BJ (cell line): ENCODE data around the gene PREP. TPM values are rescaled to one million over a fixed set of nuclear protein-coding genes. Genes with fewer than 3 reads are reported as not detected.
A peak's percentile ranks its signal among the peaks of the same experiment; 100 is the strongest.

Experiments
- CTCF ChIA-PET: fragments of 350-600 bp; formaldehyde crosslinking; extraction: SDS; loops from one replicate; lab custom pipeline; 2021; ENCODE audit warnings: antibody characterized with exemption, inconsistent platforms; lab: Yijun Ruan, JAX
- POLR2A ChIA-PET: fragments of 300-600 bp; sonication (Branson Sonifier 250); formaldehyde crosslinking; extraction: SDS; loops from one replicate; lab custom pipeline; 2021; ENCODE audit warnings: antibody characterized with exemption; lab: Charles Lee
- DNase-seq: peaks from one replicate; pipeline ENCODE4 v3.0.0-alpha.2; 2011; ENCODE audit warnings: low read depth
- H3K27me3 ChIP-seq: 2 replicates; pipeline ENCODE4 v1.6.0; 2011; ENCODE audit warnings: low read length; ENCODE audit not compliant: control insufficient read depth, insufficient read depth
- H3K36me3 ChIP-seq: 2 replicates; pipeline ENCODE4 v1.5.1; 2011; ENCODE audit warnings: low read length; ENCODE audit not compliant: control insufficient read depth, insufficient read depth
- H3K4me3 ChIP-seq: 2 replicates; pipeline ENCODE4 v1.5.1; 2011; ENCODE audit warnings: low read depth, mild to moderate bottlenecking, control low read depth, low read length
- polyA plus RNA-seq: library from polyadenylated mRNA; depleted of rRNA; stranded (reverse); fragments of >200 nt; gene quantifications from 2 replicates; pipeline ENCODE4 v1.2.3, GENCODE V29; 2011
- TF ChIP-seq, protein P1 (sequence below): IDR thresholded peaks from 2 replicates; pipeline ENCODE4 v1.5.1; 2011; ENCODE audit warnings: low read depth, mild to moderate bottlenecking, control low read depth, inconsistent platforms, low read length, moderate library complexity; ENCODE audit not compliant: insufficient read depth

Gene PREP
- polyA plus RNA-seq, 1 experiment, result 10.8 TPM

DNA sequence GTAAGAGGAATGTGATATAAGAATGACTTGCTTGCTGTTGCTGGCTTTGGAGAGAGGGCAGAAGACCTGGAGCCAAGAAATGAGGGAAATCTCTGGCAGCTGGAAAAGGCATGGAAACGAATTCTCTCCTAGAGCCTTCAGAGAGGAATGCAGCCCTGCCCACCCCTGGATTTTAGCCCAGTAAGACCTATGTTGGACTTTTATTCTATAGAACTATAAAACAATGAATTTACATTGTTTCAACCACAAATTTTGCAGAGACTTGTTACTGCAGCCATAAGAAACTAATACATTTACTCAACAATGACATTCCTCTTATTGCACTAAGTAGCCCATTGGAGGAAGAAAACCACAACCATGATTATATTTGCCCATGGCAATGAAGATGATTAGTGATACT lies 39.5 kb upstream of the PREP start:
- ChIA-PET POLR2A (no interaction called here), CTCF (interaction anchor here (0.5 kb wide), 1 partner anchor 45 kb away, joined by 3 read pairs; no protein-coding TSS in a partner anchor)
- TF ChIP-seq, protein P1, sequence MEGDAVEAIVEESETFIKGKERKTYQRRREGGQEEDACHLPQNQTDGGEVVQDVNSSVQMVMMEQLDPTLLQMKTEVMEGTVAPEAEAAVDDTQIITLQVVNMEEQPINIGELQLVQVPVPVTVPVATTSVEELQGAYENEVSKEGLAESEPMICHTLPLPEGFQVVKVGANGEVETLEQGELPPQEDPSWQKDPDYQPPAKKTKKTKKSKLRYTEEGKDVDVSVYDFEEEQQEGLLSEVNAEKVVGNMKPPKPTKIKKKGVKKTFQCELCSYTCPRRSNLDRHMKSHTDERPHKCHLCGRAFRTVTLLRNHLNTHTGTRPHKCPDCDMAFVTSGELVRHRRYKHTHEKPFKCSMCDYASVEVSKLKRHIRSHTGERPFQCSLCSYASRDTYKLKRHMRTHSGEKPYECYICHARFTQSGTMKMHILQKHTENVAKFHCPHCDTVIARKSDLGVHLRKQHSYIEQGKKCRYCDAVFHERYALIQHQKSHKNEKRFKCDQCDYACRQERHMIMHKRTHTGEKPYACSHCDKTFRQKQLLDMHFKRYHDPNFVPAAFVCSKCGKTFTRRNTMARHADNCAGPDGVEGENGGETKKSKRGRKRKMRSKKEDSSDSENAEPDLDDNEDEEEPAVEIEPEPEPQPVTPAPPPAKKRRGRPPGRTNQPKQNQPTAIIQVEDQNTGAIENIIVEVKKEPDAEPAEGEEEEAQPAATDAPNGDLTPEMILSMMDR, result no peak
- Histone ChIP-seq H3K27me3 (no peaks in the 10 kb centered on the region), H3K36me3 (no peaks in the 10 kb centered on the region), H3K4me3 (no peak overlapping the region)
- no peak for DNase-seq

DNA sequence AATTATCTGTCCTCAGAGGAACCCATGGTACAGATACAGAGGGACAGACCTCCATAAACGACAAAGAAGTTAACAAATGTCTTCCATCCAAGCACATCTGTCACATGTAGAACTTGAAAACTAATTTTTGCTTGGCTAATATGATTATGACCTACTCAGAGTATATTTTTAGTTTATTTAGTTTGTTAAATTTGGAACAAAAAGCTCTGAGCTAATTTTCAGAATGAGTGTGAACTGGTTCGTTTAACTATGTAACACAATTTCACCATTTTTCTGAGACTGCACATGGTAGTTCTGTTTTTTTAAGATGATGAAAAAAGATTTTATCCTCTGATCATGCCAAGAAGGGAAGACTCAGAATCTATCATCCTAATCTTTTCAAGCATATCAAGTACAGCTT lies 34.4 kb upstream of the PREP start:
- TF ChIP-seq, protein P1, result no peak
- POLR2A ChIA-PET, result no interaction called here
- Histone ChIP-seq H3K36me3 (no peaks in the 10 kb centered on the region), H3K4me3 (no peak overlapping the region), H3K27me3 (no peaks in the 10 kb centered on the region)
- no peak for DNase-seq
- CTCF ChIA-PET, result interaction anchor here (0.6 kb wide), 1 partner anchor 892 kb away, joined by 3 read pairs; no protein-coding TSS in a partner anchor

DNA sequence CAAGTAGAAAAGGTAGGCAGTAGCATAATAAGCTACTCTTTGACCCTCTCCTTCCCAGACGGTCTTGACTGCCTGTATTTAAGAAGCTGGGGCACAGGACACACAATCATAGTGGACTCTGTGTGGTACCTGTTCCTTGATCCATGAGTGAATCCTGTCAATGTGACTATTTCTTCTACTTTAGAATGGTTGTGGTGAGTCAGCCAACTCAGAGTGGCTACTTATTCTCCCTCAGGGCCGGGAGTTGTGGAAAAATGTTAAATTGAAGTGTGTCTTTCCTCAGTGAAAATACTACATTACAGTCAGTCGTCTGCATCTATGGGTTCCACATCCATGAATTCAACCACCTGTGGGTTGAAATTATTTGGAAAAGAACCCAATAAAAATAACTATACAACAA lies 30.8 kb upstream of the PREP start:
- TF ChIP-seq, protein P1, result no peak
- Histone ChIP-seq H3K4me3 (no peak overlapping the region), H3K27me3 (no peaks in the 10 kb centered on the region), H3K36me3 (no peaks in the 10 kb centered on the region)
- DNase-seq, result no peak
- ChIA-PET CTCF (interaction anchor here (1.0 kb wide), 1 partner anchor 789 kb away, joined by 4 read pairs; no protein-coding TSS in a partner anchor), POLR2A (no interaction called here)

DNA sequence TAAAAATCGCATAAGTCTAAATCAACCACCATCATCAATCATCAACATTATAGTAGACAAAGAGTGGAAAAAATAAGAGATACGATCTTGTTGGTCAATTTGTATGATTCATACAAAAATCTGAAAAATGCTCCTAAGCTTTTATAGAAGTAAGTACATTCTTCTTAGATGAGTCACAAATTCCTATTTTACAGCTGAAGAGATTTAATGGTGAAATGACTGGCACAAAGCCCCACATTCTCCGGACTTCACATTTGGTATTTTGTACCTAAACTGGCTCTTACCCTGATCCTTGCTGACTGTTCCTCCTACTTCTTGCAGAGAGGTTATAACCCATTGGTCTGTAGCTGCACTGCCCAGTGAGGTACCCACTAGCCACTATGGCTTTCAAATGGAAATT lies 29.9 kb upstream of the PREP start:
- ChIA-PET CTCF (interaction anchor here (0.6 to 2.9 kb wide), 9 partner anchors 12 to 795 kb away, joined by 3 to 8 read pairs (median 4); partner anchors contain the start of genes PRDM1 and PREP), POLR2A (no interaction called here)
- peak; percentile 76 for DNase-seq
- no peaks in the 10 kb centered on the region for H3K27me3 ChIP-seq
- TF ChIP-seq, protein P1, result no peak
- H3K4me3 ChIP-seq, result no peak overlapping the region
- no peaks in the 10 kb centered on the region for H3K36me3 ChIP-seq

DNA sequence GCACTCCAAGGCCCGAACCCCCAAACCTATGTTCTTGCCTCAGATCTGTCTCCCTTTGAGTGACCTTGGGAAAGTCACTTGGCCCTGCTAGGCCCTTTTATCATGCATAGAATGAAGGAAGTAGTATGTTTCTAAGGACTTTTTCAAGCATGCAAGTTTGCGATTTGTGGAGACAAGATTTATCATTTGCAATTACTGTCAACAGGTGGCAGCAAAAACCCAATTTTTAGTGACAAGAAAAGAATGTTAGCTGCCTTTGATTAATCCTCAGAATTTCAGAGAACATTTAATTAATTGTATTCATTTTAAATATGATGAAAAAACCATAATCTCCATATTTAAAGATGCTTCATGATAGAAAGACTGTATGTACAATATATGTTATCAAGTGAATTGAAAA lies 28.3 kb upstream of the PREP start:
- TF ChIP-seq, protein P1, result peak; percentile 42
- H3K4me3 ChIP-seq, result no peak overlapping the region
- no peaks in the 10 kb centered on the region for H3K36me3 ChIP-seq
- no peak for DNase-seq
- H3K27me3 ChIP-seq, result no peaks in the 10 kb centered on the region
- POLR2A ChIA-PET, result interaction anchor here (0.7 kb wide), 1 partner anchor 547 kb away, joined by 8 read pairs; no protein-coding TSS in a partner anchor
- CTCF ChIA-PET, result interaction anchor here (0.6 to 2.9 kb wide), 28 partner anchors 8 to 908 kb away, joined by 3 to 21 read pairs (median 4); partner anchors contain the start of gene PREP
